SK-N-SH (cell line): Measurements from ENCODE around the gene SORBS1.

ENCODE experiments used
- ELF1 ChIP-seq: IDR thresholded peaks from 2 replicates; pipeline ENCODE4 v1.4.0; 2012
- EP300 ChIP-seq, 2 experiments: IDR thresholded peaks; 2 replicates each; pipeline versions ENCODE4 v1.4.0 to v1.6.1; 2012; ENCODE audit warnings: borderline replicate concordance in 1 of 2, low read depth in 1 of 2, low read length in 1 of 2
- EZH2phosphoT487 ChIP-seq: fragments of 200-600 bp; sonication (generic); IDR thresholded peaks from 2 replicates; pipeline ENCODE4 v1.6.1; 2017; ENCODE audit warnings: low read depth, mixed run types, mild to moderate bottlenecking, antibody characterized with exemption, moderate library complexity, borderline replicate concordance
- MXI1 ChIP-seq: IDR thresholded peaks from 2 replicates; pipeline ENCODE4 v1.6.1; 2012; ENCODE audit warnings: mild to moderate bottlenecking, low read depth, low read length, improper control_type of control experiment
- NRF1 ChIP-seq: IDR thresholded peaks from 2 replicates; pipeline ENCODE4 v1.6.1; 2012; ENCODE audit warnings: low read depth, mild to moderate bottlenecking, low read length
- RAD21 ChIP-seq: IDR thresholded peaks from 2 replicates; pipeline ENCODE4 v1.6.1; 2012; ENCODE audit warnings: mild to moderate bottlenecking, low read length
- RFX5 ChIP-seq: IDR thresholded peaks from 2 replicates; pipeline ENCODE4 v1.6.1; 2012; ENCODE audit warnings: mild to moderate bottlenecking, improper control_type of control experiment, low read length
- TAF1 ChIP-seq: IDR thresholded peaks from 2 replicates; pipeline ENCODE4 v1.6.1; 2012; ENCODE audit warnings: low read depth, mild to moderate bottlenecking, low read length, moderate library complexity, borderline replicate concordance
- YY1 ChIP-seq: IDR thresholded peaks from 2 replicates; pipeline ENCODE4 v1.4.0; 2012; ENCODE audit warnings: low read depth, mild to moderate bottlenecking
- TF ChIP-seq, protein P1 (sequence below): IDR thresholded peaks from 2 replicates; pipeline ENCODE4 v1.4.0; 2012; ENCODE audit warnings: low read depth
- TF ChIP-seq, protein P2 (sequence below): fragments of 200-600 bp; sonication (generic); IDR thresholded peaks from 2 replicates; pipeline ENCODE4 v1.6.1; 2017; ENCODE audit warnings: antibody characterized with exemption, mild to moderate bottlenecking, moderate library complexity
- TF ChIP-seq, protein P3 (sequence below): IDR thresholded peaks from 2 replicates; pipeline ENCODE4 v1.4.0; 2012; ENCODE audit warnings: low read depth, borderline replicate concordance

DNA sequence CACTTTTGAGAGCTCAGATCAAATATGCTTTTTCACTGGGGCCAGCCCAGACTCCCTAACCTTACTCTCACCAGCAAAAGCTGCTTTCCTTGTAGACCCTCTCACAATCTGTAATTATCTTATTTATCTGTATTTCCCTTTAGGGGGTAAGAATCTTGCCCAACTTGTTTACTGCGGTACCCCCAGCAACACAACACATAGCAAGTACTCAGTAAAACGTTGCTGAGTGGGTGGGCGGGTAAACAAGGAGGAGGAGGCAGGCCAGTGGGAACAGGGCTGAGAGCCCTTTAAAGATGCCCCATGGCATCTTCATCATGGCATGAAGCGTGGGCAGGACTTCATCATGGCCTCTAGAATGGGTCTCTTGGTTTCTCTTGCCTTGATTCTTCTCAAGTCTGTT is 64.2 kb downstream of the SORBS1 start:
- TF ChIP-seq NRF1 (no peak), YY1 (no peak), TAF1 (no peak), RFX5 (no peak), ELF1 (no peak), EP300 (IDR thresholded peaks at IDR 0.05; ENCODE audit: borderline replicate concordance in 1 of 2, low read depth in 1 of 2, low read length in 1 of 2) (no peak), MXI1 (no peak), EZH2phosphoT487 (no peak), RAD21 (no peak)
- TF ChIP-seq, protein P1, sequence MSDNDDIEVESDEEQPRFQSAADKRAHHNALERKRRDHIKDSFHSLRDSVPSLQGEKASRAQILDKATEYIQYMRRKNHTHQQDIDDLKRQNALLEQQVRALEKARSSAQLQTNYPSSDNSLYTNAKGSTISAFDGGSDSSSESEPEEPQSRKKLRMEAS: no peak
- TF ChIP-seq, protein P2, sequence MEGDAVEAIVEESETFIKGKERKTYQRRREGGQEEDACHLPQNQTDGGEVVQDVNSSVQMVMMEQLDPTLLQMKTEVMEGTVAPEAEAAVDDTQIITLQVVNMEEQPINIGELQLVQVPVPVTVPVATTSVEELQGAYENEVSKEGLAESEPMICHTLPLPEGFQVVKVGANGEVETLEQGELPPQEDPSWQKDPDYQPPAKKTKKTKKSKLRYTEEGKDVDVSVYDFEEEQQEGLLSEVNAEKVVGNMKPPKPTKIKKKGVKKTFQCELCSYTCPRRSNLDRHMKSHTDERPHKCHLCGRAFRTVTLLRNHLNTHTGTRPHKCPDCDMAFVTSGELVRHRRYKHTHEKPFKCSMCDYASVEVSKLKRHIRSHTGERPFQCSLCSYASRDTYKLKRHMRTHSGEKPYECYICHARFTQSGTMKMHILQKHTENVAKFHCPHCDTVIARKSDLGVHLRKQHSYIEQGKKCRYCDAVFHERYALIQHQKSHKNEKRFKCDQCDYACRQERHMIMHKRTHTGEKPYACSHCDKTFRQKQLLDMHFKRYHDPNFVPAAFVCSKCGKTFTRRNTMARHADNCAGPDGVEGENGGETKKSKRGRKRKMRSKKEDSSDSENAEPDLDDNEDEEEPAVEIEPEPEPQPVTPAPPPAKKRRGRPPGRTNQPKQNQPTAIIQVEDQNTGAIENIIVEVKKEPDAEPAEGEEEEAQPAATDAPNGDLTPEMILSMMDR: no peak
- TF ChIP-seq, protein P3, sequence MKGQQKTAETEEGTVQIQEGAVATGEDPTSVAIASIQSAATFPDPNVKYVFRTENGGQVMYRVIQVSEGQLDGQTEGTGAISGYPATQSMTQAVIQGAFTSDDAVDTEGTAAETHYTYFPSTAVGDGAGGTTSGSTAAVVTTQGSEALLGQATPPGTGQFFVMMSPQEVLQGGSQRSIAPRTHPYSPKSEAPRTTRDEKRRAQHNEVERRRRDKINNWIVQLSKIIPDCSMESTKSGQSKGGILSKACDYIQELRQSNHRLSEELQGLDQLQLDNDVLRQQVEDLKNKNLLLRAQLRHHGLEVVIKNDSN: no peak
